GM13977 (cell line): ENCODE data around the gene DPAGT1.
"Not testable (repeated sequence)": the region's sequence is repeated elsewhere in the genome, so short reads cannot be mapped to it uniquely, and the experiment has no call there.

ENCODE experiments used
- DNase-seq: peaks from one replicate; pipeline ENCODE4 v3.0.0; 2012; ENCODE audit warnings: low spot score
- in situ Hi-C: fragments of 300-500 bp; cut with MboI; formaldehyde crosslinking; loops from one replicate; pipeline ENCODE4 v1.12.0; 2022; ENCODE audit warnings: low sequenced_read_pairs, low pct_unique_long_range_greater_than_20kb, mixed read lengths, inconsistent platforms; ENCODE audit not compliant: unreplicated experiment
- TF ChIP-seq, protein P1 (sequence below): IDR thresholded peaks from 2 replicates; pipeline ENCODE4 v1.5.1; 2012; ENCODE audit warnings: mild to moderate bottlenecking, control low read depth; ENCODE audit not compliant: insufficient read depth; ENCODE audit errors: extremely low read depth, missing control alignments

DPAGT1 gene

DNA sequence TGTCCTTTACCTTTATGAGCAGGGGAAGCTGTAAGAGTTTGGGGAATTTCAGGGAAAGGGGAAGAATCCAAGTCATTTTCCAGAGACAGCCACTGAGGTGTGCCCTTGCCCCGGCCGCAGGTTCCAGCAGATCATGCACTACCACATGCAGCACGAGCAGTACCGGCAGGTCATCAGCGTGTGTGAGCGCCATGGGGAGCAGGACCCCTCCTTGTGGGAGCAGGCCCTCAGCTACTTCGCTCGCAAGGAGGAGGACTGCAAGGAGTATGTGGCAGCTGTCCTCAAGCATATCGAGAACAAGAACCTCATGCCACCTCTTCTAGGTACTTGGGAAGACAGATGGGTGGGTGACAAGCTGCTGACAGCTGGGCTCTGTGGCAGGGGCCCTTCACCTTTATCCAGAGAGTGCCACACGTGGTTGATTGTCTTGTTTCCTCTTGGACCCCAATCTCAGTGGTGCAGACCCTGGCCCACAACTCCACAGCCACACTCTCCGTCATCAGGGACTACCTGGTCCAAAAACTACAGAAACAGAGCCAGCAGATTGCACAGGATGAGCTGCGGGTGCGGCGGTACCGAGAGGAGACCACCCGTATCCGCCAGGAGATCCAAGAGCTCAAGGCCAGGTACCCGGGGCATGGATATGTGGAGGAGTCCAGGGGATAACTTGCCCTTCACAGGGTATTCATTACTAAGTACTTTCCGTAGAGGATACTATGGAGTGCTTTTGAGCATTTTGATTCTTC, 22.8 kb downstream of the DPAGT1 start:
- DNase-seq = no peak
- TF ChIP-seq, protein P1, sequence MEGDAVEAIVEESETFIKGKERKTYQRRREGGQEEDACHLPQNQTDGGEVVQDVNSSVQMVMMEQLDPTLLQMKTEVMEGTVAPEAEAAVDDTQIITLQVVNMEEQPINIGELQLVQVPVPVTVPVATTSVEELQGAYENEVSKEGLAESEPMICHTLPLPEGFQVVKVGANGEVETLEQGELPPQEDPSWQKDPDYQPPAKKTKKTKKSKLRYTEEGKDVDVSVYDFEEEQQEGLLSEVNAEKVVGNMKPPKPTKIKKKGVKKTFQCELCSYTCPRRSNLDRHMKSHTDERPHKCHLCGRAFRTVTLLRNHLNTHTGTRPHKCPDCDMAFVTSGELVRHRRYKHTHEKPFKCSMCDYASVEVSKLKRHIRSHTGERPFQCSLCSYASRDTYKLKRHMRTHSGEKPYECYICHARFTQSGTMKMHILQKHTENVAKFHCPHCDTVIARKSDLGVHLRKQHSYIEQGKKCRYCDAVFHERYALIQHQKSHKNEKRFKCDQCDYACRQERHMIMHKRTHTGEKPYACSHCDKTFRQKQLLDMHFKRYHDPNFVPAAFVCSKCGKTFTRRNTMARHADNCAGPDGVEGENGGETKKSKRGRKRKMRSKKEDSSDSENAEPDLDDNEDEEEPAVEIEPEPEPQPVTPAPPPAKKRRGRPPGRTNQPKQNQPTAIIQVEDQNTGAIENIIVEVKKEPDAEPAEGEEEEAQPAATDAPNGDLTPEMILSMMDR = no peak
- in situ Hi-C loops = no loop called here

DNA sequence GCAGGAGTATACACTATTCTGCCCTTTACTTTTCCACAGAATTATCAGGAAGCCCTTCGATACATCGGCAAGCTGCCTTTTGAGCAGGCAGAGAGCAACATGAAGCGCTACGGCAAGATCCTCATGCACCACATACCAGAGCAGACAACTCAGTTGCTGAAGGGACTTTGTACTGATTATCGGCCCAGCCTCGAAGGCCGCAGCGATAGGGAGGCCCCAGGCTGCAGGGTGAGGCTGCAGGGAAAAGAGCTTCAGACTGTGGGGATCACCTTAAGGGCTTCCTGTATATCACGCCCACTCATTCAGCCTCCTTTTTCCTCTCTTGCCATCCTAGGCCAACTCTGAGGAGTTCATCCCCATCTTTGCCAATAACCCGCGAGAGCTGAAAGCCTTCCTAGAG, 23.8 kb downstream of the DPAGT1 start:
- TF ChIP-seq, protein P1 = no peak
- in situ Hi-C loops = no loop called here

DNA sequence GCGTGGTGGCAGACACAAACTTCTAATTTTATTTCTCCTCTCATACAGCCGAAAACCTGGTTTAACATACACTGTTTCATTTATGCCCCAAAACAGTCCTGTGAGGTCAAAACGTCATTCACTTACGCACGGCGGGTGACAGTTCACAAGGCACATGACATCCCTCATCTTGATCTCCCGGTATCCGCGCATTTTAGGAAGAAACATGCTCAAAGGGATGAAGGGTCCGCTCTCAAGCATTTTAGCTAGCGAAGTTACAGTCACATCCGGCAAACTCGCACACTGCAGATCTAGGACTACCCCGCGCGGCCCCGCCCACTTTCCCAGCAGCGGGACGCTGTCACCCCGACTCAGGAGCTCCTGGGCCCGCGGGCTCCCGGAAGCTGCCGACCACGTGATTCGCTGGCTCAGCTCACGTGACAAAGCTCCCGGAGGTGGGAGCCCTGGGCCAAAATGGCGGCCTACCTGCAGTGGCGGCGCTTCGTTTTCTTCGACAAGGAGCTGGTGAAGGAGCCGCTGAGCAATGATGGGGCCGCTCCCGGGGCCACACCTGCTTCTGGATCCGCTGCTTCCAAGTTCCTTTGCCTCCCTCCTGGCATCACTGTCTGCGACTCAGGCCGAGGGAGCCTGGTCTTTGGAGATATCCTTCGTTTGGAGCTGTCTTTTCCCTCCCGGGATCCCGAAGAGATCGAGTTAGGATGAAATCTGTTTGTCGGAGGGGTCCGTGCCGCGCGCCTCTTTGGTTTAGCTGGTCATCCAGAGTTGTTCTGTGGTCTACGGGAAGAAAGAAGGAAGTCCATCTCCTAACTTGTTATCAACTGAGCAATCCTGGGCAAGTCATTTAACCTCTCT, 34.1 kb downstream of the DPAGT1 start, which contains the start of gene VPS11:
TSS of gene VPS11 (plus strand) at position 448 of the 852 bp plus-strand sequence. CDS start at position 454, 6 bp downstream.
- TF ChIP-seq, protein P1 = no peak
- in situ Hi-C loops = no loop called here
- peak; percentile 97 for DNase-seq

More for the DNA sequence above, 23.8 kb downstream of the DPAGT1 start:
- no peak for DNase-seq

DNA sequence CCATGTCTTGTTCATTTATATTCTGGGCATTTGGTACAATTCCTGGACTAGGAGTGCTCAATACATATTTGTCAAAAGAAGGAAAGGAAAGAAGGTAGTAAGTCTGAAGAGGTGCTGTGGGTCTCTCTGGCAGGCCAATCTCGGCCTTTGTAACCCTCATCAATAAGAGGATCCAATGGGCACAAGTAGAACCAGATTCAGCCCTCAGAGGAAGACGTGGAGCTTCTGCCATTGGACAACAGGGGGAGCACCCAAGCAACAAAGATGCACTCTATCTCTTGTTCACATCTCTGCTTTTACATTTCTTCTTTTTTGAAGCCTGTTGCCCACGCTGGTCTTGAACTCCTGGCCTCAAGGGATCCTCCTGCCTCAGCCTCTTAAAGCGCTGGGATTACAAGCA, 36.3 kb downstream of the DPAGT1 start:
- TF ChIP-seq, protein P1 = peak; percentile 68
- in situ Hi-C loops = no loop called here
- DNase-seq = peak; percentile 58

DNA sequence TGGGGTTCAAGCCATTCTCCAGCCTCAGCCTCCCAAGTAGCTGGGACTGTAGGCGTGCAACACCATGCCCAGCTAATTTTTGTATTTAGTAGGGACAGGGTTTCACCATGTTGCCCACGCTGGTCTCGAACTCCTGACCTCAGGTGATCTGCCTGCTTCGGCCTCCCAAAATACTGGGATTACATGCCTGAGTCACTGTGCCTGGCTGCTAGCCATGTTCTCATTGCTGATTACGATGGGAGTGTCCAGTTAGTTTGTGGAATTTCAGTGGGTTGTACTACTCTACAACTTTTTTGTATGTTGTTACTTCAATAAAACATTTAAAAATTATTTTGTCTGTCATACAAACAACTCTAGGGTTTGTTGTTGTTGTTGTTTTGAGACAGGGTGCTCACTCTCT, 38.9 kb downstream of the DPAGT1 start:
- DNase-seq = no peak
- in situ Hi-C loops = no loop called here
- TF ChIP-seq, protein P1 = no peak

DNA sequence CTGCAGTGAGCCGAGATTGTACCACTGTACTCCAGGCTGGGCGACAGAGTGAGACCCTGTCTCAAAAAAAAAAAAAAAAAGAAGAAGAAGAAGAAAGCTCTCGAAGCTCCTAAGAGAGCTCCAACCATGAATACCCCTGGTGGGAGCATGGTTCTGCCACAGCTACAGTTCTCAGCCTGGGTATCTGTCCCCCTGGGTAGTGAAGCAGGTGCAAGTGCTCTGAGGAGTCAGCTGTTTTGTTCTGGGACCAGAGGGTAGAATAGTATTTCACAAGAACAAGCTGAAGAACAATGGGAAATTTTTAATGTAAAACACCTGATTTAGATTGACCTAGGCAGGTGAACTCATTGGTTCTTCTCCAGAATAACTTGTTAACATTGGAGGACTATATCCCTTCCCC, 40.4 kb downstream of the DPAGT1 start:
- in situ Hi-C loops = no loop called here

DNA sequence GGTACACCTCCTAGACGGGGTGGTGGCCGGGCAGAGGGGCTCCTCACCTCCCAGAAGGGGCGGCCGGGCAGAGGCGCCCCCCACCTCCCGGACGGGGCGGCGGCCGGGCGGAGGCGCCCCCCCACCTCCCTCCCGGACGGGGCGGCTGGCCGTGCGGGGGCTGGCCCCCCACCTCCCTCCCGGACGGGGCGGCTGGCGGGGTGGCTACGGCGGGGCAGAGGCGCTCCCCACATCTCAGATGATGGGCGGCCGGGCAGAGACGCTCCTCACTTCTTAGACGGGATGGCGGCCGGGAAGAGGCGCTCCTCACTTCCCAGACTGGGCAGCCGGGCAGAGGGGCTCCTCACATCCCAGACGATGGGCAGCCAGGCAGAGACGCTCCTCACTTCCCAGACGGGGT, 42.5 kb downstream of the DPAGT1 start:
- DNase-seq, in situ Hi-C loops: not testable (repeated sequence)

More for the DNA sequence above, 40.4 kb downstream of the DPAGT1 start:
- DNase-seq = no peak
- TF ChIP-seq, protein P1 = no peak
